ENCODE measurements around the gene PPCDC. TPM values are rescaled to one million over a fixed set of nuclear protein-coding genes. Genes with fewer than 3 reads are reported as not detected.

PPCDC gene
- total and polyA plus RNA-seq, 10 of the 15 experiments (the other 5 are each of a cell fraction or from before 2014, with no cell fraction given), result 32.5 to 135 (median 55.0) TPM

GRCh38 chr15:75029378-75030022 is 6.1 kb downstream of the PPCDC start (continued):
- TF ChIP-seq ZNF687 (IDR thresholded peaks at IDR 0.05) (no peak; the same call in 1 of the 2 replicates), RB1 (IDR thresholded peaks at IDR 0.05; ENCODE audit: borderline replicate concordance) (peak; percentile 43; the same call in 1 of the 2 replicates), CHD4 (IDR thresholded peaks at IDR 0.05) (no peak), BHLHE40 (IDR thresholded peaks at IDR 0.05; ENCODE audit: borderline replicate concordance in 1 of 2, low read depth in 2 of 2, low read length in 1 of 2) (peak in 1 of 2 experiments; percentile 60; a peak in 2 of 4 replicates), IKZF2 (IDR thresholded peaks at IDR 0.05) (peak in 1 of 2 experiments; percentile 22; a peak in 1 of 4 replicates), TARDBP (IDR thresholded peaks at IDR 0.05; ENCODE audit: borderline replicate concordance) (peak; percentile 62; the same call in 1 of the 2 replicates), ATF3 (IDR thresholded peaks at IDR 0.05; ENCODE audit: borderline replicate concordance, extremely low read depth, low read depth, low read length) (peak; percentile 42; the same call in 1 of the 2 replicates), HDGF (IDR thresholded peaks at IDR 0.05) (peak; percentile 67; the same call in 1 of the 2 replicates), CBFB (IDR thresholded peaks at IDR 0.05; ENCODE audit: low read depth) (peak; percentile 24; the same call in 1 of the 2 replicates), ZNF622 (IDR thresholded peaks at IDR 0.05) (no peak), ZNF592 (IDR thresholded peaks at IDR 0.05) (no peak), CBX3 (IDR thresholded peaks at IDR 0.05; ENCODE audit: borderline replicate concordance, low read depth) (no peak), POLR2AphosphoS2 (IDR thresholded peaks at IDR 0.05; ENCODE audit: low read depth, low read length) (no peak), LARP7 (IDR thresholded peaks at IDR 0.05) (peak; percentile 21; the same call in 1 of the 2 replicates), SPI1 (IDR thresholded peaks at IDR 0.05; ENCODE audit: borderline replicate concordance, insufficient read depth, low read depth, low read length) (no peak), NFYB (IDR thresholded peaks at IDR 0.05; ENCODE audit: insufficient read depth, low read depth, low read length) (no peak), PAX8 (IDR thresholded peaks at IDR 0.05) (no peak), NBN (IDR thresholded peaks at IDR 0.05) (0 out of 2 replicates have a peak, but pooled peaks have one; percentile 39), BCL11A (IDR thresholded peaks at IDR 0.05; ENCODE audit: low read depth, low read length) (no peak), RAD51 (IDR thresholded peaks at IDR 0.05) (peak; percentile 69; the same call in 1 of the 2 replicates), USF1 (IDR thresholded peaks at IDR 0.05; ENCODE audit: borderline replicate concordance, extremely low read length, insufficient read depth, low read depth, low read length) (peak; percentile 58), SMC3 (IDR thresholded peaks at IDR 0.05; ENCODE audit: borderline replicate concordance, low read length) (peak; percentile 98)

Data from GM12878 (cell line).